HEK293T (cell line): ENCODE measurements around the gene HNRNPL.
A peak's percentile ranks its signal among the peaks of the same experiment; 100 is the strongest.
"Not testable (repeated sequence)": the region's sequence is repeated elsewhere in the genome, so short reads cannot be mapped to it uniquely, and the experiment has no call there.

Source experiments
- CTCF ChIA-PET: fragments of 350-600 bp; formaldehyde crosslinking; extraction: SDS; loops from one replicate; lab custom pipeline; 2021; ENCODE audit warnings: antibody characterized with exemption, inconsistent platforms; lab: Yijun Ruan, JAX
- POLR2A ChIA-PET: fragments of 350-600 bp; formaldehyde crosslinking; extraction: SDS; loops from one replicate; lab custom pipeline; 2020; ENCODE audit warnings: antibody characterized with exemption, inconsistent platforms; lab: Yijun Ruan, JAX
- DNase-seq: peaks from one replicate; pipeline ENCODE4 v3.0.0; 2012; ENCODE audit warnings: mixed read lengths; ENCODE audit errors: extremely low spot score
- ARNT ChIP-seq: fragments of 450-650 bp; IDR thresholded peaks from 2 replicates; pipeline ENCODE4 v1.6.1; 2017; ENCODE audit warnings: mild to moderate bottlenecking
- BHLHE40 ChIP-seq: fragments of 450-650 bp; IDR thresholded peaks from 2 replicates; pipeline ENCODE4 v1.6.1; 2016; ENCODE audit warnings: mild to moderate bottlenecking, moderate library complexity, borderline replicate concordance
- CTBP1 ChIP-seq: fragments of 450-650 bp; IDR thresholded peaks from 2 replicates; pipeline ENCODE4 v1.6.1; 2016; ENCODE audit warnings: borderline replicate concordance
- ELF4 ChIP-seq: fragments of 450-650 bp; IDR thresholded peaks from 2 replicates; pipeline ENCODE4 v1.6.1; 2017; ENCODE audit warnings: antibody characterized with exemption
- FOXA1 ChIP-seq: fragments of 450-650 bp; IDR thresholded peaks from 2 replicates; pipeline ENCODE4 v1.6.1; 2016; ENCODE audit warnings: mild to moderate bottlenecking
- FOXK2 ChIP-seq: fragments of 450-650 bp; IDR thresholded peaks from 2 replicates; pipeline ENCODE4 v1.6.1; 2016; ENCODE audit warnings: mild to moderate bottlenecking
- FOXM1 ChIP-seq: fragments of 450-650 bp; IDR thresholded peaks from 2 replicates; pipeline ENCODE4 v1.6.1; 2017; ENCODE audit warnings: mild to moderate bottlenecking, borderline replicate concordance
- HDGF ChIP-seq: fragments of 450-650 bp; IDR thresholded peaks from 2 replicates; pipeline ENCODE4 v1.6.1; 2017; ENCODE audit warnings: antibody characterized with exemption, borderline replicate concordance
- L3MBTL2 ChIP-seq: fragments of 450-650 bp; conservative IDR thresholded peaks from 2 replicates; pipeline ENCODE4 v1.6.1; 2016; ENCODE audit warnings: mild to moderate bottlenecking
- LEF1 ChIP-seq: fragments of 450-650 bp; IDR thresholded peaks from 2 replicates; pipeline ENCODE4 v1.6.1; 2017; ENCODE audit warnings: mild to moderate bottlenecking, borderline replicate concordance
- NFRKB ChIP-seq: fragments of 450-650 bp; IDR thresholded peaks from 2 replicates; pipeline ENCODE4 v1.6.1; 2016; ENCODE audit warnings: mild to moderate bottlenecking, moderate library complexity
- SP1 ChIP-seq: fragments of 450-650 bp; IDR thresholded peaks from 2 replicates; pipeline ENCODE4 v1.6.1; 2017
- SUZ12 ChIP-seq: fragments of 450-650 bp; IDR thresholded peaks from 2 replicates; pipeline ENCODE4 v1.6.1; 2016; ENCODE audit warnings: mild to moderate bottlenecking
- TARDBP ChIP-seq: fragments of 450-650 bp; IDR thresholded peaks from 2 replicates; pipeline ENCODE4 v1.6.1; 2016
- ZNF384 ChIP-seq: fragments of 450-650 bp; IDR thresholded peaks from 2 replicates; pipeline ENCODE4 v1.6.1; 2016
- TF ChIP-seq, protein P1 (sequence below): fragments of 450-650 bp; IDR thresholded peaks from 2 replicates; pipeline ENCODE4 v1.6.1; 2016

Gene HNRNPL

GRCh38 chr19:38795549-38795948, 54.2 kb downstream of the HNRNPL start:
- ChIA-PET CTCF (no interaction called here), POLR2A (no interaction called here)
- DNase-seq = no peak
- TF ChIP-seq NFRKB (no peak), FOXA1 (no peak), HDGF (no peak), SP1 (no peak), ZNF384 (no peak), ELF4 (no peak), SUZ12 (no peak), LEF1 (no peak), TARDBP (no peak), FOXM1 (no peak), BHLHE40 (no peak), FOXK2 (no peak), L3MBTL2 (no peak)
- TF ChIP-seq, protein P1, sequence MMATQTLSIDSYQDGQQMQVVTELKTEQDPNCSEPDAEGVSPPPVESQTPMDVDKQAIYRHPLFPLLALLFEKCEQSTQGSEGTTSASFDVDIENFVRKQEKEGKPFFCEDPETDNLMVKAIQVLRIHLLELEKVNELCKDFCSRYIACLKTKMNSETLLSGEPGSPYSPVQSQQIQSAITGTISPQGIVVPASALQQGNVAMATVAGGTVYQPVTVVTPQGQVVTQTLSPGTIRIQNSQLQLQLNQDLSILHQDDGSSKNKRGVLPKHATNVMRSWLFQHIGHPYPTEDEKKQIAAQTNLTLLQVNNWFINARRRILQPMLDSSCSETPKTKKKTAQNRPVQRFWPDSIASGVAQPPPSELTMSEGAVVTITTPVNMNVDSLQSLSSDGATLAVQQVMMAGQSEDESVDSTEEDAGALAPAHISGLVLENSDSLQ = no peak

DNA sequence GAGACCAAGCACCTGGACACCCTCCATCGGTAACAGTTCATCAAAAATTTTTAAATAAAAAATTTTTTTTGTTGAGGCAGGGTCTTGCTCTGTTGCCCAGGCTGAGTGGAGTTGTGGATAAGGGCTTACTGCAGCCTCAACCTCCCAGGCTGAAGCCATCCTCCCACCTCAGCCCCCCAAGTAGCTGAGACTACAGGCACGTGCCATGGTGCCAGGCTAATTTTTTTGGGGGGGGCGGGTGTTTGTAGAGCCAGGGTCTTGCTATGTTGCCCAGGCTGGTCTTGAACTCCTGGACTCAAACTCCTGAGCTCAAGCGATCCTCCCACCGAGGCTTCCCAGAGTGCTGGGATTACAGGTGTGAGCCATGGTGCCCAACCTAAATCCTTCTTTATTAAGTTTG, 56.1 kb downstream of the HNRNPL start:
- POLR2A ChIA-PET = no interaction called here
- DNase-seq = no peak
- TF ChIP-seq CTBP1 (no peak), FOXA1 (no peak), L3MBTL2 (no peak), FOXK2 (no peak), NFRKB (no peak), ZNF384 (no peak), LEF1 (no peak), SUZ12 (no peak), SP1 (no peak), ELF4 (no peak), ARNT (no peak), FOXM1 (no peak)
- CTCF ChIA-PET = no interaction called here

- POLR2A ChIA-PET = no interaction called here
- TF ChIP-seq TARDBP = no peak
- TF ChIP-seq, protein P1 = peak; percentile 28; the same call in 1 of the 2 replicates
- no peak for DNase-seq
- CTCF ChIA-PET = no interaction called here
Observed at GRCh38 chr19:38793177-38793576, 56.6 kb downstream of the HNRNPL start.

GRCh38 chr19:38792250-38793111, 57.3 kb downstream of the HNRNPL start:
- POLR2A ChIA-PET = no interaction called here
- CTCF ChIA-PET = no interaction called here
- DNase-seq = no peak

DNA sequence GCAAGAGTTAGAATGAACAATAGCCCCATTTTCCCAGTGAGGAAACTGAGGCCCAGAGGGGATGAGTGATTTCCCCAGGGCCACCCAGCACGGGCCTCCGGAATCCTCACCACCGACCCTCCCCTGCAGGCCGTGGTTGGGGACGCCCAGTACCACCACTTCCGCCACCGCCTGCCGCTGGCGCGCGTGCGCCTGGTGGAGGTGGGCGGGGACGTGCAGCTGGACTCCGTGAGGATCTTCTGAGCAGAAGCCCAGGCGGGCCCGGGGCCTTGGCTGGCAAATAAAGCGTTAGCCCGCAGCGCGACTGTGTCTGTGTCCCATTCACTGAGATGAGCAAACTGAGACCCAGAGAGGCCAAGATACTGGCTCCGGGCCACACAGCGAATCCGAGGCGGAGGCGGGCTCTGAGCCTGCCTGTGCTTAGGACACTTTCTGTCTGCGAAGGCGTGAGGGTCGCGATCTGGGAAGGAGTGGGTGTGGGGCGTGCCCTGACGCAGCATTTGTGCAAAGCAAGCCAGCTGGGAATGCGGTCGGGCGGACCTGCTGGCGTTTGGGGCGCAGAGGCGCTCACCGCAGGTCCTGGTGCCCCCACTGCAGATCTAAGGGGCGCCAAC, 58.2 kb downstream of the HNRNPL start:
- POLR2A ChIA-PET, CTCF ChIA-PET, DNase-seq: not testable (repeated sequence)

More at GRCh38 chr19:38792250-38793111, 57.3 kb downstream of the HNRNPL start:
- TF ChIP-seq CTBP1 (no peak), BHLHE40 (no peak), L3MBTL2 (no peak), ZNF384 (no peak), ELF4 (no peak), FOXM1 (no peak)

DNA sequence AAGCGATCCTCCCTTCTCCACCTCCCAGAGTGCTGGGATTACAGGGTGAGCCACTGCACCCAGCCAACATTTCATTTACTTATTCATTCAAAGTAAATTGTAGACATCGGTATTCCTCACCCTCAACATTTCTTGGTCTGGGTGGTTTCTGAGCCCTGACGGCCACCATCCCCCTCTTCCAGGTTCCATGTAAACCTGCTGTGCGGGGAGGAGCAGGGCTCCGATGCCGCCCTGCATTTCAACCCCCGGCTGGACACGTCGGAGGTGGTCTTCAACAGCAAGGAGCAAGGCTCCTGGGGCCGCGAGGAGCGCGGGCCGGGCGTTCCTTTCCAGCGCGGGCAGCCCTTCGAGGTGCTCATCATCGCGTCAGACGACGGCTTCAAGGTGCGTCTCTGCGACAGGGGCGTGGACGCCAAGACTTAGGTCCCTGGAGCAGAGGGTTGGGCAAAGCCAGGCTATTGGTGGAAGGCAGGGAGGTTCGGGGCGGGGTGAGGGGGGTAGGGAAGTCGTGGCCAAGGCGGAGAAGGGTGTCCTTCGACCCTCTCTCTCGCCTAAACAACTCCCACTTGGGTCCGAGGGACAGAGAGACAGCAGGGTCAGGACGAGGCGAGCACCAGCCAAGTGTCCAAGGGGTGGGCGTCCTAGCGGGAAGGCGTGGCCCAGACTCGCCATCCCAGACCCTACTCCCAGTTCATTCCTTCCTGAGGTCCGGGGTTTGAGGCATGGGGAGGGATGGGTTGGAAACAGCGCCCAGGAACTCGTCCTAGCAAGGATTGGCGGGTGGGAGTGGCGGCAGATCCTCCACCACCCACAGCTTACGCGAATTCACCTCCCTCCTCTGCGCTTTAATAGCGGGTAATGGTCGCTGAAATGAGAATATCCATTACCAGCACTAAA, 59.0 kb downstream of the HNRNPL start:
- CTCF ChIA-PET, DNase-seq, POLR2A ChIA-PET: not testable (repeated sequence)
